ENCODE measurements around the gene PCA3. TPM values are rescaled to one million over a fixed set of nuclear protein-coding genes. Genes with fewer than 3 reads are reported as not detected.
A peak's percentile ranks its signal among the peaks of the same experiment; 100 is the strongest.

Gene PCA3
- total and polyA plus RNA-seq, 9 of the 15 experiments (the other 6 are each of a cell fraction or from before 2014, with no cell fraction given) = not detected

DNA sequence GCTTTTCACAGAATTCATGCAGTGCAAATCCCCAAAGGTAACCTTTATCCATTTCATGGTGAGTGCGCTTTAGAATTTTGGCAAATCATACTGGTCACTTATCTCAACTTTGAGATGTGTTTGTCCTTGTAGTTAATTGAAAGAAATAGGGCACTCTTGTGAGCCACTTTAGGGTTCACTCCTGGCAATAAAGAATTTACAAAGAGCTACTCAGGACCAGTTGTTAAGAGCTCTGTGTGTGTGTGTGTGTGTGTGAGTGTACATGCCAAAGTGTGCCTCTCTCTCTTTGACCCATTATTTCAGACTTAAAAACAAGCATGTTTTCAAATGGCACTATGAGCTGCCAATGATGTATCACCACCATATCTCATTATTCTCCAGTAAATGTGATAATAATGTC lies 21.3 kb downstream of the PCA3 start:
- POLR2A ChIA-PET = interaction anchor here (1.2 kb wide), 1 partner anchor 10 kb away, joined by 3 read pairs; no protein-coding TSS in a partner anchor
- Histone ChIP-seq H3K9me3 (replicated peaks; ENCODE audit: control insufficient read depth, insufficient read depth, low read depth, low read length) (no peaks in the 10 kb centered on the region), H3K4me3 (no peak overlapping the region), H3K27me3 (ENCODE audit: control insufficient read depth in 2 of 2, insufficient read depth in 2 of 2, low read length in 2 of 2) (no peaks in the 10 kb centered on the region), H4K20me1 (replicated peaks; ENCODE audit: control insufficient read depth, insufficient read depth, low read length) (no peaks in the 10 kb centered on the region), H3K79me2 (ENCODE audit: control insufficient read depth, insufficient read depth, low read length) (no peaks in the 10 kb centered on the region), H3K27ac (ENCODE audit: extremely low read depth, low read depth, low read length) (no peak overlapping the region), H3K4me1 (replicated peaks in 1 of 2; ENCODE audit: control insufficient read depth in 2 of 2, insufficient read depth in 2 of 2, low read length in 2 of 2) (no peaks in the 10 kb centered on the region), H2AFZ (ENCODE audit: low read depth, low read length) (no peak overlapping the region), H3K4me2 (ENCODE audit: insufficient read depth, low read length) (no peak overlapping the region), H3K36me3 (ENCODE audit: control insufficient read depth, insufficient read depth, low read length) (no peaks in the 10 kb centered on the region), H3K9me1 (ENCODE audit: control insufficient read depth, insufficient read depth, low read length) (no peaks in the 10 kb centered on the region), H3K9ac (ENCODE audit: insufficient read depth in 1 of 2, low read depth in 2 of 2, low read length in 2 of 2) (no peak overlapping the region)
- no TSS peak for BruUV-seq (replicated peaks)
- WGBS (ENCODE audit: insufficient coverage, low coverage, missing lambda C conversion rate) = 0% methylated on average over 1 of the region's 1 CpG
- CTCF ChIA-PET (ENCODE audit: low intra/inter-chr PET ratio) = no interaction called here
- in situ Hi-C loops (cut with MboI) = no loop called here
- no peak for FAIRE-seq
- ATAC-seq = no peak
- TF ChIP-seq MEF2A (IDR thresholded peaks at IDR 0.05; ENCODE audit: control insufficient read depth, low read depth, low read length) (no peak), SIRT6 (IDR thresholded peaks at IDR 0.05; ENCODE audit: low read depth, low read length) (no peak), SIN3B (IDR thresholded peaks at IDR 0.05; ENCODE audit: low read depth) (no peak), NFE2 (IDR thresholded peaks at IDR 0.05; ENCODE audit: low read depth) (no peak), PHF20 (IDR thresholded peaks at IDR 0.05; ENCODE audit: partially characterized antibody) (no peak), CBX3 (IDR thresholded peaks at IDR 0.05; ENCODE audit: borderline replicate concordance in 1 of 2, low read length in 2 of 2) (no peak)
- intact Hi-C loops (cut with micrococcal nuclease) = no loop called here
- no peak for DNase-seq (ENCODE audit: extremely low read depth in 1 of 4, low spot score in 3 of 4)

DNA sequence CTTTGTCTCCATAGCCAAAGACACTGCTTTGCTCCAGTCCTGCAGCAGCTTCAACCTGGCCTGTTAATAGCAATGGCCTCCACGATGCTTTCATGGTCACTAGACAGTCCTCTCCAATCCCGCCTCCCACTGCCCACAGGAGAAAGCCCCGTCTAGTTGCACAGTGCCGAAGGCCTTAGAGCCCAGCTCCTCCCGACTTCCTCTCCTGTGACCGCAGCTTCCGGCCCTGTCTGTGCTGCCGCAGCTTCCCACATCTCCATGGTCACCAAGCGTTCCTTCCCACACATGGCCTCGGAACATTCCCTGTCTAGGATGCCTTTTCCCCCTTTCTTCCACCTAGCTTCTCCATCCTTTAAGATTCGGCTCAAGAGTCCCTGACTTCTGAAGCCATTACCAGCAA lies 23.4 kb downstream of the PCA3 start:
- DNase-seq (ENCODE audit: extremely low read depth in 1 of 4, low spot score in 3 of 4) (no peak), ATAC-seq (no peak), FAIRE-seq (no peak)
- ChIA-PET POLR2A (no interaction called here), CTCF (ENCODE audit: low intra/inter-chr PET ratio) (no interaction called here)
- H3K79me2 ChIP-seq (ENCODE audit: control insufficient read depth, insufficient read depth, low read length) = no peaks in the 10 kb centered on the region
- H3K4me1 ChIP-seq (replicated peaks in 1 of 2; ENCODE audit: control insufficient read depth in 2 of 2, insufficient read depth in 2 of 2, low read length in 2 of 2) = no peaks in the 10 kb centered on the region
- H3K36me3 ChIP-seq (ENCODE audit: control insufficient read depth, insufficient read depth, low read length) = no peaks in the 10 kb centered on the region
- no peak overlapping the region for H3K27ac ChIP-seq (ENCODE audit: extremely low read depth, low read depth, low read length)
- intact Hi-C loops (cut with micrococcal nuclease) = no loop called here
- H2AFZ ChIP-seq (ENCODE audit: low read depth, low read length) = no peak overlapping the region
- no peaks in the 10 kb centered on the region for H3K27me3 ChIP-seq (ENCODE audit: control insufficient read depth in 2 of 2, insufficient read depth in 2 of 2, low read length in 2 of 2)
- H3K9me3 ChIP-seq (replicated peaks; ENCODE audit: control insufficient read depth, insufficient read depth, low read depth, low read length) = no peaks in the 10 kb centered on the region
- no peak overlapping the region for H3K9ac ChIP-seq (ENCODE audit: insufficient read depth in 1 of 2, low read depth in 2 of 2, low read length in 2 of 2)
- H3K9me1 ChIP-seq (ENCODE audit: control insufficient read depth, insufficient read depth, low read length) = no peaks in the 10 kb centered on the region
- in situ Hi-C loops (cut with MboI) = no loop called here
- BruUV-seq (replicated peaks) = no TSS peak
- H4K20me1 ChIP-seq (replicated peaks; ENCODE audit: control insufficient read depth, insufficient read depth, low read length) = no peaks in the 10 kb centered on the region
- no peak overlapping the region for H3K4me3 ChIP-seq
- WGBS (ENCODE audit: insufficient coverage, low coverage, missing lambda C conversion rate) = 2% methylated on average over 11 of the region's 11 CpGs
- H3K4me2 ChIP-seq (ENCODE audit: insufficient read depth, low read length) = no peak overlapping the region
- no peak for TF ChIP-seq CCAR2 (IDR thresholded peaks at IDR 0.05; ENCODE audit: low read depth, low read length)
- peak; percentile 52 for TF ChIP-seq GABPA (tag; conservative IDR thresholded peaks at IDR 0.05; ENCODE audit: low read depth)
